HG03159 (cell line): ENCODE data around the gene WAS.
A peak's percentile ranks its signal among the peaks of the same experiment; 100 is the strongest.
"Not testable (repeated sequence)": the region's sequence is repeated elsewhere in the genome, so short reads cannot be mapped to it uniquely, and the experiment has no call there.

Experiments
- ATAC-seq: cut with Tn5 transposase; IDR thresholded peaks from one replicate; pipeline ENCODE4 v1.9.1; 2021; ENCODE audit warnings: mild to moderate bottlenecking, moderate library complexity; ENCODE audit not compliant: unreplicated experiment

WAS gene

GRCh38 chrX:48683411-48683982, at the start of gene WAS:
WAS (plus strand) TSS chrX:48683799; CDS start chrX:48683854, 55 bp downstream.
- no peak for ATAC-seq

- ATAC-seq = no peak
These were observed 47.3 kb upstream of the WAS start for GRCh38 chrX:48636301-48636700.

- ATAC-seq = no peak
These were observed 46.8 kb upstream of the WAS start for GRCh38 chrX:48636776-48637175.

GRCh38 chrX:48645669-48646068, 37.9 kb upstream of the WAS start:
- no peak for ATAC-seq

- ATAC-seq = no peak
These were observed 35.3 kb upstream of the WAS start for GRCh38 chrX:48648336-48648751.

GRCh38 chrX:48649102-48649501, 34.5 kb upstream of the WAS start:
- no peak for ATAC-seq

GRCh38 chrX:48652055-48652579, 31.5 kb upstream of the WAS start:
- not testable (repeated sequence) for ATAC-seq

- ATAC-seq = not testable (repeated sequence)
These were observed 28.9 kb upstream of the WAS start for GRCh38 chrX:48654746-48655145.

GRCh38 chrX:48659686-48660085, 23.9 kb upstream of the WAS start:
- not testable (repeated sequence) for ATAC-seq

- no peak for ATAC-seq
These were observed 20.4 kb upstream of the WAS start for GRCh38 chrX:48663241-48663640.

GRCh38 chrX:48664156-48664555, 19.4 kb upstream of the WAS start:
- ATAC-seq = no peak

GRCh38 chrX:48665991-48666390, 17.6 kb upstream of the WAS start:
- ATAC-seq = no peak

- ATAC-seq = no peak
These were observed 16.9 kb upstream of the WAS start for GRCh38 chrX:48666649-48667048.

GRCh38 chrX:48667509-48667908, 16.1 kb upstream of the WAS start:
- no peak for ATAC-seq

GRCh38 chrX:48668187-48668586, 15.4 kb upstream of the WAS start:
- not testable (repeated sequence) for ATAC-seq

- peak; percentile 83 for ATAC-seq
These were observed 7.3 kb upstream of the WAS start for GRCh38 chrX:48676106-48676892.

- no peak for ATAC-seq
These were observed 6.7 kb upstream of the WAS start for GRCh38 chrX:48676893-48677270.

GRCh38 chrX:48677516-48677915, 6.1 kb upstream of the WAS start:
- no peak for ATAC-seq

- ATAC-seq = not testable (repeated sequence)
These were observed 3.1 kb upstream of the WAS start for GRCh38 chrX:48680467-48680866.

GRCh38 chrX:48680925-48681324, 2.7 kb upstream of the WAS start:
- ATAC-seq = not testable (repeated sequence)

- ATAC-seq = no peak
These were observed 1.9 kb upstream of the WAS start for GRCh38 chrX:48681539-48682183.

- ATAC-seq = not testable (repeated sequence)
These were observed 804 bp upstream of the WAS start for GRCh38 chrX:48682795-48683194.
